Raji (cell line): ENCODE results near the gene PLXNA2.

Source experiments
- POLR2A ChIP-seq: IDR thresholded peaks from 2 replicates; pipeline ENCODE4 v1.6.1; 2011; ENCODE audit warnings: low read depth, low read length, control low read depth; ENCODE audit not compliant: insufficient read depth

Gene PLXNA2

GRCh38 chr1:208243967-208244916 lies at the start of gene PLXNA2:
TSS of gene PLXNA2 (minus strand) at chr1:208244384. CDS start at chr1:208217922, 26,462 bp downstream.
- no peak for TF ChIP-seq POLR2A

- no peak for TF ChIP-seq POLR2A
Measured at GRCh38 chr1:208292908-208293307, 48.7 kb upstream of the PLXNA2 start.

- no peak for TF ChIP-seq POLR2A
Measured at GRCh38 chr1:208291923-208292711, 47.9 kb upstream of the PLXNA2 start.

- TF ChIP-seq POLR2A = no peak
Measured at GRCh38 chr1:208291129-208291528, 46.9 kb upstream of the PLXNA2 start.

GRCh38 chr1:208289716-208290115 lies 45.5 kb upstream of the PLXNA2 start:
- TF ChIP-seq POLR2A = no peak

- no peak for TF ChIP-seq POLR2A
Measured at GRCh38 chr1:208288495-208288894, 44.3 kb upstream of the PLXNA2 start.

GRCh38 chr1:208280681-208281450 lies 36.7 kb upstream of the PLXNA2 start:
- TF ChIP-seq POLR2A = no peak

GRCh38 chr1:208279826-208280588 lies 35.8 kb upstream of the PLXNA2 start:
- TF ChIP-seq POLR2A = no peak

- TF ChIP-seq POLR2A = no peak
Measured at GRCh38 chr1:208278638-208279037, 34.5 kb upstream of the PLXNA2 start.

GRCh38 chr1:208276757-208277435 lies 32.7 kb upstream of the PLXNA2 start:
- TF ChIP-seq POLR2A = no peak

- no peak for TF ChIP-seq POLR2A
Measured at GRCh38 chr1:208275083-208275482, 30.9 kb upstream of the PLXNA2 start.

- TF ChIP-seq POLR2A = no peak
Measured at GRCh38 chr1:208273386-208274017, 29.3 kb upstream of the PLXNA2 start.

GRCh38 chr1:208272713-208273112 lies 28.5 kb upstream of the PLXNA2 start:
- TF ChIP-seq POLR2A = no peak
